Occipital lobe (tissue), 2 donors: ENCODE measurements around the gene OR52B2. TPM values are rescaled to one million over a fixed set of nuclear protein-coding genes. Genes with fewer than 3 reads are reported as not detected.

ENCODE experiments used
- DNase-seq: peaks from one replicate; lab custom pipeline; 2025; lab: John Stamatoyannopoulos, UW
- total RNA-seq: library from RNA; depleted of rRNA; stranded (reverse); fragments of >200 nt; gene quantifications from one replicate; pipeline ENCODE4 v1.2.3, GENCODE V29; 2014

Gene OR52B2
- total RNA-seq = not detected

GRCh38 chr11:6170226-6170625, at the start of gene OR52B2:
OR52B2 (minus strand) TSS chr11:6170326; CDS start chr11:6170326, 0 bp downstream.
- DNase-seq = no peak

- no peak for DNase-seq
These were observed 49.2 kb upstream of the OR52B2 start for GRCh38 chr11:6219359-6219758.

- no peak for DNase-seq
These were observed 47.6 kb upstream of the OR52B2 start for GRCh38 chr11:6217722-6218121.

GRCh38 chr11:6216501-6216900, 46.4 kb upstream of the OR52B2 start:
- DNase-seq = no peak

GRCh38 chr11:6214530-6214929, 44.4 kb upstream of the OR52B2 start:
- DNase-seq = no peak

GRCh38 chr11:6210274-6210955, 40.3 kb upstream of the OR52B2 start:
- no peak for DNase-seq

GRCh38 chr11:6209801-6210200, 39.7 kb upstream of the OR52B2 start:
- no peak for DNase-seq

GRCh38 chr11:6206456-6207180, 36.5 kb upstream of the OR52B2 start:
- DNase-seq = no peak

GRCh38 chr11:6205366-6205765, 35.2 kb upstream of the OR52B2 start, which contains the start of gene C11orf42:
C11orf42 (plus strand) TSS chr11:6205557; CDS start chr11:6205616, 59 bp downstream.
- no peak for DNase-seq

- no peak for DNase-seq
These were observed 34.6 kb upstream of the OR52B2 start for GRCh38 chr11:6204706-6205105.

GRCh38 chr11:6203327-6203726, 33.2 kb upstream of the OR52B2 start:
- no peak for DNase-seq

- no peak for DNase-seq
These were observed 31.9 kb upstream of the OR52B2 start for GRCh38 chr11:6202041-6202440.

- DNase-seq = no peak
These were observed 31.4 kb upstream of the OR52B2 start for GRCh38 chr11:6201481-6201880.

GRCh38 chr11:6200975-6201374, 30.8 kb upstream of the OR52B2 start:
- DNase-seq = no peak

GRCh38 chr11:6199174-6199810, 29.2 kb upstream of the OR52B2 start, which contains the start of gene OR52W1:
OR52W1 (plus strand) TSS chr11:6199224; CDS start chr11:6199224, 0 bp downstream.
- no peak for DNase-seq

- no peak for DNase-seq
These were observed 27.5 kb upstream of the OR52B2 start for GRCh38 chr11:6197466-6198200.

GRCh38 chr11:6196396-6196795, 26.3 kb upstream of the OR52B2 start:
- no peak for DNase-seq

- no peak for DNase-seq
These were observed 24.0 kb upstream of the OR52B2 start for GRCh38 chr11:6194065-6194581.

- DNase-seq = no peak
These were observed 21.6 kb upstream of the OR52B2 start for GRCh38 chr11:6191742-6192141.

GRCh38 chr11:6175440-6175839, 5.3 kb upstream of the OR52B2 start:
- no peak for DNase-seq

- no peak for DNase-seq
These were observed 13.3 kb downstream of the OR52B2 start for GRCh38 chr11:6156628-6157359.
